Nephron progenitor cell (in vitro differentiated cells): ENCODE results near the gene SEPTIN10.

Source experiments
- DNase-seq: peaks from one replicate; pipeline ENCODE4 v3.0.0; 2021
- H3K27ac Mint-ChIP-seq: 2 replicates; pipeline ENCODE4 v1.8.0; 2021; ENCODE audit warnings: mild to moderate bottlenecking, moderate library complexity, mixed read lengths
- H3K27me3 Mint-ChIP-seq: 2 replicates; pipeline ENCODE4 v1.8.0; 2021; ENCODE audit warnings: mild to moderate bottlenecking, low read depth, mixed read lengths; ENCODE audit not compliant: poor library complexity
- H3K36me3 Mint-ChIP-seq: 2 replicates; pipeline ENCODE4 v1.8.0; 2021; ENCODE audit warnings: low read depth, mixed read lengths
- H3K4me1 Mint-ChIP-seq: 2 replicates; pipeline ENCODE4 v1.8.0; 2021; ENCODE audit warnings: mixed read lengths
- H3K4me3 Mint-ChIP-seq: 2 replicates; pipeline ENCODE4 v1.8.0; 2021; ENCODE audit warnings: mild to moderate bottlenecking, moderate library complexity, mixed read lengths
- H3K9me3 Mint-ChIP-seq: 2 replicates; pipeline ENCODE4 v1.8.0; 2021; ENCODE audit warnings: mild to moderate bottlenecking, moderate library complexity, mixed read lengths
- TF ChIP-seq, protein P1 (sequence below): fragments of 200-600 bp; sonication (generic); IDR thresholded peaks from 2 replicates; pipeline ENCODE4 v1.5.0; 2021; ENCODE audit warnings: antibody characterized with exemption

The SEPTIN10 gene

DNA sequence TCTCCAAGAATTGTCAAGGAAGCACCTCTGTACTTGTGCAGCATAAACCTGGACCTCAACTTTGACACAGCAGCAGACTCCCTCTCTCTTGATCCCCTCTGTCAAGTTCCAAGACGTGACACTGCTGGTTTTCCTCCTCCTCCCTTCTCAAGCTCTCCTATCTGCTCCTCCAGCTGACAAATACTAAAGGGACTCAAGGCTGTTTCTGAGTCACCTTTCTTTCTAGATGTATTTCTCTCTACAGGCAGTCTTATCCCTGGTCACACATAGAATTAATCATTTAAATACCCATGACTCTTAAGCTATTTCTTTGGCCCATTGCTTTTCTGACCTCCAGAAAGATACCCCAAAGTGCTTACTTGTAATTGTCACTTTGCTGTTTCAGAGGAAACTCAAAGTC, 53.5 kb downstream of the SEPTIN10 start:
- no peak overlapping the region for H3K4me3 Mint-ChIP-seq
- H3K4me1 Mint-ChIP-seq = peaks cover 4% of the 10 kb centered on the region
- no peak overlapping the region for H3K27ac Mint-ChIP-seq
- peaks cover 59% of the 10 kb centered on the region for H3K36me3 Mint-ChIP-seq
- H3K9me3 Mint-ChIP-seq = no peaks in the 10 kb centered on the region
- no peak for DNase-seq
- TF ChIP-seq, protein P1, sequence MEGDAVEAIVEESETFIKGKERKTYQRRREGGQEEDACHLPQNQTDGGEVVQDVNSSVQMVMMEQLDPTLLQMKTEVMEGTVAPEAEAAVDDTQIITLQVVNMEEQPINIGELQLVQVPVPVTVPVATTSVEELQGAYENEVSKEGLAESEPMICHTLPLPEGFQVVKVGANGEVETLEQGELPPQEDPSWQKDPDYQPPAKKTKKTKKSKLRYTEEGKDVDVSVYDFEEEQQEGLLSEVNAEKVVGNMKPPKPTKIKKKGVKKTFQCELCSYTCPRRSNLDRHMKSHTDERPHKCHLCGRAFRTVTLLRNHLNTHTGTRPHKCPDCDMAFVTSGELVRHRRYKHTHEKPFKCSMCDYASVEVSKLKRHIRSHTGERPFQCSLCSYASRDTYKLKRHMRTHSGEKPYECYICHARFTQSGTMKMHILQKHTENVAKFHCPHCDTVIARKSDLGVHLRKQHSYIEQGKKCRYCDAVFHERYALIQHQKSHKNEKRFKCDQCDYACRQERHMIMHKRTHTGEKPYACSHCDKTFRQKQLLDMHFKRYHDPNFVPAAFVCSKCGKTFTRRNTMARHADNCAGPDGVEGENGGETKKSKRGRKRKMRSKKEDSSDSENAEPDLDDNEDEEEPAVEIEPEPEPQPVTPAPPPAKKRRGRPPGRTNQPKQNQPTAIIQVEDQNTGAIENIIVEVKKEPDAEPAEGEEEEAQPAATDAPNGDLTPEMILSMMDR = no peak
- H3K27me3 Mint-ChIP-seq = no peaks in the 10 kb centered on the region

DNA sequence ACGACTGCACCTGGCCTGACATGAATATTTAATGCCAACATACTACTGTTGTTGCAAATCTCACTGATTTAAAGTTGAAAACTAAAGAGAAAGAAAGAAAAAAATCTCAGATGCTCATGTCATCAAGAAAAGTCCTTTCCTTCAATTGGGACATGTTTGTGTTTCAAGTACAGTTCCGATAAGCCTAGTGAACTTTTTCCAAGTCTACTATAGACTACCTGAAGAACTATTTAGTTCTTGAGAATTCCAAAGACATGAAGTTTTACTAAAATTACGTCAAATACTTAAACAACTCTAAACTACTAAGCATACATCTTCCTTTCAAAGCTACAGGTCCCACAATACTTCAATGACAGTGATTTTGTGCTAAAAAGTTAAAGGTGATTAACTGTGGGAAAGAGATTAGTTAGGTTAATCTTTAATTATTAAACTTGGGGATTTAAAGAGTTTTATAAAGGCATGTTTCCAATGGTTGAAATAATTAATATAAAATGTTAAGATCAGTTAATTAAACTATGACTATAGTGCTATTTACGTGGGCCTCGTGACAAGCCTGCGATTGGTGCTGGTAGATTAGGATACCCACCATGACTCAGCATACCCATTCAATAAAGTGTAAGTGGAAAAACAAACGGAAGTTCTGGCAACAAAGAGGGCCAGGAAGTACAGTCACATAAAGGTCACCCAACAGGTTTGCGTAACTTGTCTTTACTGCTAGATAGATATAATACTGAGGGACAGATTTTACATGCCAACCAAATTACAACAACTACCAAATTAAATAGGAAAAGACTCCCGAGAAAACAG, 55.5 kb downstream of the SEPTIN10 start:
- H3K36me3 Mint-ChIP-seq = peaks cover 63% of the 10 kb centered on the region
- DNase-seq = no peak
- no peaks in the 10 kb centered on the region for H3K9me3 Mint-ChIP-seq
- TF ChIP-seq, protein P1 = no peak
- no peak overlapping the region for H3K4me3 Mint-ChIP-seq
- no peaks in the 10 kb centered on the region for H3K27me3 Mint-ChIP-seq
- no peak overlapping the region for H3K27ac Mint-ChIP-seq
- peaks cover 4% of the 10 kb centered on the region for H3K4me1 Mint-ChIP-seq

DNA sequence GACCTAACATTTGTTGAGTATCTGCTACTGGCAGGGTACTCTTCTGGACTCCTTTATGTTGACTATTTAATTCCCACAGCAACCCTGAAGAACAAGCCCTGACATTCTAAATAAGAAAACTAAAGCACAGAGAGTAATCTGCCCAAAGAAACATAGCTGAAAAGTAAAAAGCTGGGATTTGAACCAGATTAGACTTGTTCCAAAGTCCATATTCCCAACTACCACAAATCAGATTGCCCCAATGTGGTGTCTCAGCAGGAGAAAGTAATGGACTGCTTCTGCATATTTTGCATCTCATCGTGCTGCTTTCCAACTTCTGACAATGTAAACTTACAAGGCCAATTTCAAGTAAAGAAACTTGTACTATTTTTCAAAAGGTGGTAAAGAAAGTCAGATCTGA, 56.5 kb downstream of the SEPTIN10 start:
- Mint-ChIP-seq H3K9me3 (peaks cover 9% of the 10 kb centered on the region), H3K4me1 (peaks cover 4% of the 10 kb centered on the region), H3K27me3 (no peaks in the 10 kb centered on the region), H3K27ac (no peak overlapping the region), H3K4me3 (no peak overlapping the region), H3K36me3 (peaks cover 71% of the 10 kb centered on the region)
- TF ChIP-seq, protein P1 = no peak
- DNase-seq = no peak

DNA sequence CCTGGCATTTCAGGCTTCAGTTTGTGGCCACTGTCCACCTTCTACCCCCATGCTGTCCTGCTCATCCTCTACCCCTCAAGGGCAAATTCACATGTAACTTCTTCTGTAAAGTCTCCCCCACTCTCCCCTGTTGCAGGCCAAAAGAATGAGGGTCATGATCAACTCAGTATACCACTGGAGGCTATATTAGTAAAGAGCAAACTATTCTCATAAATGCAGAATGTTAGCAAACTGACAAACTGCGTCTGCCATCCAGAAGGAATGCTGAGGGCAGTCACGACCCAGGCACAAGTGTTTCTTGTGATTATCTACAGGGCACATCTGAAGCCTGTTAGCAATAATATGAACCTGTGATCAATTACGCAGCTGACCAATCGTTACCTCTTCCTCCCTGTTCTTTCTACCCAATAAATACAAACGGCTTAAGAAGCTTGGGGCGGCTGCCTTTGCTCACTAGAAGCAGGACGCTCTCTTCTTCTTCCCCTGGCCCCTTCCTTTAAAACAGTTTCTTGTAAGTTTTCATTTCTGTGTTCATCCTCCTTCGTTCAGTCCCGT, 58.3 kb downstream of the SEPTIN10 start:
- Mint-ChIP-seq H3K27me3 (no peaks in the 10 kb centered on the region), H3K36me3 (peaks cover 78% of the 10 kb centered on the region), H3K4me3 (no peak overlapping the region), H3K4me1 (peaks cover 4% of the 10 kb centered on the region), H3K9me3 (peaks cover 17% of the 10 kb centered on the region), H3K27ac (peak overlapping the region; percentile 53)
- TF ChIP-seq, protein P1 = no peak
- no peak for DNase-seq

DNA sequence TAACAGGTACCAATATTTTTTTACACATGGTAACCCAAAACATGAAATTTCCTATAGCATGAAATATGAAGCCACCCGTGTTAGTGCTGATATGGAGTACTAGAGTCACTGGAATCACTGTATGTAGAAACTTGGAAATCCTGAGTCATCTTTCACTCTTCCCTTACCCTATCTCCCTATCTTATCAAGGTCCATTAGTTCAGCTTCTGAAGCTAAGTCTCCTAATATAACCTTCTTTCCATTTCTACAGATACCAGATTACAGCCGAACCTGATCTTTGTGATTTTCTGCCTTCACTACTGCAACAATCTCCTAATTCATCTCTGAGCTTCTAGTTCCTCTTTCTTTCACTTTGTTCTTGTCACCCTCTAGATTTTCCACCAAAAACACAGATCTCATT, 59.0 kb downstream of the SEPTIN10 start:
- Mint-ChIP-seq H3K4me3 (no peak overlapping the region), H3K36me3 (peaks cover 73% of the 10 kb centered on the region), H3K9me3 (peaks cover 17% of the 10 kb centered on the region), H3K4me1 (peaks cover 4% of the 10 kb centered on the region), H3K27me3 (no peaks in the 10 kb centered on the region), H3K27ac (no peak overlapping the region)
- DNase-seq = no peak
- TF ChIP-seq, protein P1 = no peak
